H9 (cell line): ENCODE results near the gene AP3B2. TPM values are rescaled to one million over a fixed set of nuclear protein-coding genes. Genes with fewer than 3 reads are reported as not detected.

Source experiments
- DNase-seq: peaks from one replicate; pipeline ENCODE4 v3.0.0-alpha.2; 2017
- H2AFZ ChIP-seq: one replicate; pipeline ENCODE4 v1.6.1; 2013; ENCODE audit warnings: mild to moderate bottlenecking, low read length, control low read depth, moderate library complexity
- H2AK5ac ChIP-seq: 2 replicates; pipeline ENCODE4 v1.6.1; 2013; ENCODE audit warnings: low read length, control low read depth, mixed read lengths; ENCODE audit not compliant: insufficient read length
- H2BK120ac ChIP-seq: one replicate; pipeline ENCODE4 v1.6.1; 2013; ENCODE audit warnings: low read depth, mild to moderate bottlenecking, low read length, control low read depth, inconsistent platforms; ENCODE audit not compliant: poor library complexity, severe bottlenecking
- H2BK12ac ChIP-seq: 2 replicates; pipeline ENCODE4 v1.6.1; 2013; ENCODE audit warnings: low read length, control low read depth, mixed read lengths, low read depth; ENCODE audit not compliant: insufficient read length
- H2BK15ac ChIP-seq: 2 replicates; pipeline ENCODE4 v1.6.1; 2013; ENCODE audit warnings: low read depth, low read length, control low read depth
- H2BK20ac ChIP-seq: one replicate; pipeline ENCODE4 v1.6.1; 2013; ENCODE audit warnings: low read depth, mild to moderate bottlenecking, low read length, control low read depth, inconsistent platforms; ENCODE audit not compliant: poor library complexity, severe bottlenecking
- H2BK5ac ChIP-seq: 2 replicates; pipeline ENCODE4 v1.6.1; 2013; ENCODE audit warnings: low read length, control low read depth, mixed read lengths; ENCODE audit not compliant: insufficient read length
- H3K14ac ChIP-seq: 2 replicates; pipeline ENCODE4 v1.6.1; 2013; ENCODE audit warnings: low read length, control low read depth; ENCODE audit not compliant: insufficient read depth
- H3K18ac ChIP-seq: 2 replicates; pipeline ENCODE4 v1.6.1; 2013; ENCODE audit warnings: low read depth, mild to moderate bottlenecking, mixed read lengths, low read length, control low read depth; ENCODE audit not compliant: insufficient read length
- H3K23ac ChIP-seq: 2 replicates; pipeline ENCODE4 v1.6.1; 2013; ENCODE audit warnings: low read length, control low read depth, mixed read lengths, low read depth; ENCODE audit not compliant: insufficient read length
- H3K23me2 ChIP-seq: 2 replicates; pipeline ENCODE4 v1.6.1; 2013; ENCODE audit warnings: low read depth, mild to moderate bottlenecking, mixed read lengths, low read length, control low read depth; ENCODE audit not compliant: insufficient read length, poor library complexity, severe bottlenecking
- H3K27ac ChIP-seq: 2 replicates; pipeline ENCODE4 v1.5.1; 2013; ENCODE audit warnings: low read length, control low read depth, mixed read lengths, low read depth; ENCODE audit not compliant: insufficient read length
- H3K27me3 ChIP-seq: 2 replicates; pipeline ENCODE4 v1.6.1; 2013; ENCODE audit warnings: low read length, control low read depth, inconsistent platforms; ENCODE audit not compliant: insufficient read depth
- H3K4ac ChIP-seq: 2 replicates; pipeline ENCODE4 v1.6.1; 2013; ENCODE audit warnings: low read depth, mild to moderate bottlenecking, control low read depth, inconsistent platforms, low read length, moderate library complexity
- H3K4me1 ChIP-seq: 2 replicates; pipeline ENCODE4 v1.6.1; 2013; ENCODE audit warnings: low read length, control low read depth, inconsistent platforms; ENCODE audit not compliant: insufficient read depth
- H3K4me2 ChIP-seq: 2 replicates; pipeline ENCODE4 v1.6.1; 2013; ENCODE audit warnings: low read length, control low read depth, mixed read lengths; ENCODE audit not compliant: insufficient read length, insufficient read depth
- H3K56ac ChIP-seq: 2 replicates; pipeline ENCODE4 v1.6.1; 2013; ENCODE audit warnings: low read depth, mild to moderate bottlenecking, mixed read lengths, low read length, control low read depth; ENCODE audit not compliant: insufficient read length
- H3K79me1 ChIP-seq: 2 replicates; pipeline ENCODE4 v1.6.1; 2013; ENCODE audit warnings: low read depth, mild to moderate bottlenecking, moderate library complexity, low read length, control low read depth, inconsistent platforms; ENCODE audit not compliant: insufficient read depth, poor library complexity, severe bottlenecking
- H3K79me2 ChIP-seq: 2 replicates; pipeline ENCODE4 v1.6.1; 2013; ENCODE audit warnings: low read length, control low read depth, inconsistent platforms; ENCODE audit not compliant: insufficient read depth
- H3K9ac ChIP-seq: 2 replicates; pipeline ENCODE4 v1.6.1; 2013; ENCODE audit warnings: low read length, control low read depth, mixed read lengths; ENCODE audit not compliant: insufficient read length; ENCODE audit errors: extremely low read depth
- H3K9me3 ChIP-seq: one replicate; pipeline ENCODE4 v1.6.1; 2013; ENCODE audit warnings: low read depth, low read length, inconsistent platforms; ENCODE audit not compliant: control insufficient read depth
- H3T11ph ChIP-seq: one replicate; pipeline ENCODE4 v1.6.1; 2013; ENCODE audit warnings: mild to moderate bottlenecking, low read length, control low read depth, inconsistent platforms
- H4K20me1 ChIP-seq: one replicate; pipeline ENCODE4 v1.6.1; 2013; ENCODE audit not compliant: control insufficient read depth, insufficient read length, insufficient read depth
- H4K5ac ChIP-seq: 2 replicates; pipeline ENCODE4 v1.6.1; 2013; ENCODE audit warnings: low read depth, mild to moderate bottlenecking, mixed read lengths, low read length, control low read depth; ENCODE audit not compliant: insufficient read length
- H4K8ac ChIP-seq: replicated peaks from 2 replicates; pipeline ENCODE4 v1.6.1; 2013; ENCODE audit warnings: low read length, control low read depth, mixed read lengths, low read depth; ENCODE audit not compliant: insufficient read length
- H4K91ac ChIP-seq: 2 replicates; pipeline ENCODE4 v1.6.1; 2013; ENCODE audit warnings: low read depth, mild to moderate bottlenecking, moderate library complexity, mixed read lengths, low read length, control low read depth; ENCODE audit not compliant: insufficient read length
- H3K27ac Mint-ChIP-seq, 3 experiments: 2 replicates in 2 of 3; 3 replicates in 1 of 3; pipeline ENCODE4 v1.8.0; 2020 to 2021; ENCODE audit warnings: mixed read lengths in 3 of 3, mild to moderate bottlenecking in 1 of 3, moderate library complexity in 1 of 3
- H3K27me3 Mint-ChIP-seq: 2 replicates; pipeline ENCODE4 v1.8.0; 2021; ENCODE audit warnings: low read depth, mild to moderate bottlenecking, moderate library complexity, mixed read lengths
- H3K36me3 Mint-ChIP-seq, 3 experiments: 2 replicates in 2 of 3; 3 replicates in 1 of 3; pipeline ENCODE4 v1.8.0; 2020 to 2021; ENCODE audit warnings: low read depth in 3 of 3, mixed read lengths in 3 of 3; ENCODE audit not compliant: insufficient read depth in 1 of 3
- H3K4me1 Mint-ChIP-seq, 2 experiments: 2 replicates each; pipeline ENCODE4 v1.8.0; 2020; ENCODE audit warnings: mixed read lengths in 2 of 2
- H3K4me3 Mint-ChIP-seq, 2 experiments: 2 replicates in 1 of 2; 3 replicates in 1 of 2; pipeline ENCODE4 v1.8.0; 2020 to 2021; ENCODE audit warnings: mild to moderate bottlenecking in 2 of 2, mixed read lengths in 2 of 2, moderate library complexity in 1 of 2
- H3K9me3 Mint-ChIP-seq, 2 experiments: 2 replicates in 1 of 2; 3 replicates in 1 of 2; pipeline ENCODE4 v1.8.0; 2020; ENCODE audit warnings: mild to moderate bottlenecking in 2 of 2, mixed read lengths in 2 of 2, moderate library complexity in 1 of 2
- WGBS: extraction: QIAGEN DNeasy Blood & Tissue Kit; methylation state at CpG from one replicate; pipeline ENCODE4 v1.1.7; 2013; ENCODE audit warnings: missing lambda C conversion rate, low lambda C conversion rate, mixed read lengths; ENCODE audit not compliant: insufficient read length; ENCODE audit errors: extremely low coverage; 5-methylcytosine and 5-hydroxymethylcytosine counted together
- total RNA-seq: library from RNA; stranded (reverse); gene quantifications from 2 replicates; pipeline ENCODE4 v1.2.1, GENCODE V29; 2021
- TF ChIP-seq, protein P1 (sequence below): fragments of 200-600 bp; sonication (generic); conservative IDR thresholded peaks from 3 replicates; pipeline ENCODE4 v1.8.0; 2021; ENCODE audit warnings: antibody characterized with exemption, mild to moderate bottlenecking

The AP3B2 gene
- total RNA-seq, 1 experiment from 2014 or later: 10.6 TPM

DNA sequence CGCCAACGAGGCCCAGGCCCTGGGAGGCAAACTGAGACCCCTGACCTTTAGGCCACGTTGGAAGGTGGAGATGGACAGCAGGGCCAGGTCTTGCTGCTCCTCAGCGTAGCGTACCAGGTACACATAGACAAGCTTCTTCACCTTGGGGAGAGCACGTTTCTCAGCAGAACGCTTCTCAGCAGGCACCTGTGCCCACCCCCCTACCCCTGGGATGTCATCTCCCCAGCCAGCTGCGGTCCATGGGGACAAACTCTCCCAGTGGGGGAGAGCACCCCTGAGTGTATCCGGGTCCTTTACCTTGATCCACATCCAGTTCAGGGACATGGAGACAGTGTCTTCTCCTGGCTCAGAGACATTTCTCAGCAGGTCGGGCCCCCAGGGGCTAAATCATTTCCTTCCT is 21.0 kb downstream of the AP3B2 start:
- H3K79me2 ChIP-seq: no peaks in the 10 kb centered on the region
- H3K14ac ChIP-seq: no peak overlapping the region
- Mint-ChIP-seq H3K4me3 (no peak overlapping the region), H3K27ac (no peak overlapping the region), H3K36me3 (0 out of 7 replicates have a peak, but pooled peaks cover 0 to 3% (median 0%) of the 10 kb centered on the region in 3 experiments), H3K9me3 (peaks cover 0 to 3% of the 10 kb centered on the region in 2 experiments; a peak in 1 of 5 replicates), H3K27me3 (no peaks in the 10 kb centered on the region), H3K4me1 (peaks cover 0 to 3% of the 10 kb centered on the region in 2 experiments; a peak in 1 of 4 replicates)
- H2AK5ac ChIP-seq: no peak overlapping the region
- H3K18ac ChIP-seq: no peak overlapping the region
- no peak overlapping the region for H4K91ac ChIP-seq
- H3K23ac ChIP-seq: no peak overlapping the region
- no peak overlapping the region for H2BK5ac ChIP-seq
- H3K23me2 ChIP-seq: no peaks in the 10 kb centered on the region
- H4K20me1 ChIP-seq: no peaks in the 10 kb centered on the region
- no peak overlapping the region for H3K27ac ChIP-seq
- H3K56ac ChIP-seq: no peak overlapping the region
- H2BK20ac ChIP-seq: no peak overlapping the region
- no peaks in the 10 kb centered on the region for H3K27me3 ChIP-seq
- DNase-seq: no peak
- no peak overlapping the region for H2BK15ac ChIP-seq
- H4K8ac ChIP-seq: no peak overlapping the region
- H2BK120ac ChIP-seq: no peak overlapping the region
- no peak overlapping the region for H2BK12ac ChIP-seq
- no peak overlapping the region for H3T11ph ChIP-seq
- TF ChIP-seq, protein P1, sequence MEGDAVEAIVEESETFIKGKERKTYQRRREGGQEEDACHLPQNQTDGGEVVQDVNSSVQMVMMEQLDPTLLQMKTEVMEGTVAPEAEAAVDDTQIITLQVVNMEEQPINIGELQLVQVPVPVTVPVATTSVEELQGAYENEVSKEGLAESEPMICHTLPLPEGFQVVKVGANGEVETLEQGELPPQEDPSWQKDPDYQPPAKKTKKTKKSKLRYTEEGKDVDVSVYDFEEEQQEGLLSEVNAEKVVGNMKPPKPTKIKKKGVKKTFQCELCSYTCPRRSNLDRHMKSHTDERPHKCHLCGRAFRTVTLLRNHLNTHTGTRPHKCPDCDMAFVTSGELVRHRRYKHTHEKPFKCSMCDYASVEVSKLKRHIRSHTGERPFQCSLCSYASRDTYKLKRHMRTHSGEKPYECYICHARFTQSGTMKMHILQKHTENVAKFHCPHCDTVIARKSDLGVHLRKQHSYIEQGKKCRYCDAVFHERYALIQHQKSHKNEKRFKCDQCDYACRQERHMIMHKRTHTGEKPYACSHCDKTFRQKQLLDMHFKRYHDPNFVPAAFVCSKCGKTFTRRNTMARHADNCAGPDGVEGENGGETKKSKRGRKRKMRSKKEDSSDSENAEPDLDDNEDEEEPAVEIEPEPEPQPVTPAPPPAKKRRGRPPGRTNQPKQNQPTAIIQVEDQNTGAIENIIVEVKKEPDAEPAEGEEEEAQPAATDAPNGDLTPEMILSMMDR: no peak
- H3K4me1 ChIP-seq: no peaks in the 10 kb centered on the region
- no peak overlapping the region for H4K5ac ChIP-seq
- no CpG with 5 or more reads among the region's 10 CpGs for WGBS
- H3K4me2 ChIP-seq: no peak overlapping the region
- no peaks in the 10 kb centered on the region for H3K79me1 ChIP-seq
- no peaks in the 10 kb centered on the region for H3K9me3 ChIP-seq
- no peak overlapping the region for H3K9ac ChIP-seq
- no peak overlapping the region for H3K4ac ChIP-seq
- H2AFZ ChIP-seq: no peak overlapping the region
